H1 (cell line): ENCODE measurements around the gene DARS1. TPM values are rescaled to one million over a fixed set of nuclear protein-coding genes. Genes with fewer than 3 reads are reported as not detected.

Experiments
- CTCF ChIA-PET: fragments of 300-600 bp; sonication (Branson Sonifier 250); formaldehyde crosslinking; loops from one replicate; lab custom pipeline; 2021; ENCODE audit not compliant: partially characterized antibody; lab: Charles Lee
- POLR2A ChIA-PET: fragments of 300-600 bp; sonication (Branson Sonifier 250); formaldehyde crosslinking; loops from one replicate; lab custom pipeline; 2021; ENCODE audit warnings: inconsistent platforms; ENCODE audit not compliant: partially characterized antibody; lab: Charles Lee
- DNase-seq, 2 experiments: peaks; one replicate each; pipeline versions ENCODE4 v3.0.0 to v3.0.0-alpha.2; 2010 to 2022; ENCODE audit warnings: low spot score in 2 of 2, low read depth in 1 of 2, mixed read lengths in 1 of 2
- FAIRE-seq: peaks from 2 replicates; lab custom pipeline; 2011; peaks lifted over from hg19 to GRCh38; lab: Jason Lieb, UNC
- H2AFZ ChIP-seq: 2 replicates; pipeline ENCODE4 v1.8.1; 2012; ENCODE audit warnings: low read length, inconsistent platforms
- H2AK5ac ChIP-seq: 2 replicates; pipeline ENCODE4 v1.6.1; 2013; ENCODE audit warnings: low read depth, low read length
- H2BK120ac ChIP-seq: replicated peaks from 2 replicates; pipeline ENCODE3; 2013; ENCODE audit warnings: low read depth, low read length, inconsistent platforms
- H2BK12ac ChIP-seq: 2 replicates; pipeline ENCODE4 v1.6.1; 2013; ENCODE audit warnings: low read depth, low read length
- H2BK15ac ChIP-seq: 2 replicates; pipeline ENCODE4 v1.6.1; 2013; ENCODE audit warnings: low read length
- H2BK20ac ChIP-seq: 2 replicates; pipeline ENCODE4 v1.6.1; 2013; ENCODE audit warnings: low read length
- H2BK5ac ChIP-seq: 2 replicates; pipeline ENCODE4 v1.6.1; 2013; ENCODE audit warnings: low read depth, low read length
- H3K14ac ChIP-seq: 2 replicates; pipeline ENCODE4 v1.6.1; 2013; ENCODE audit warnings: inconsistent platforms; ENCODE audit not compliant: insufficient read length
- H3K18ac ChIP-seq: 2 replicates; pipeline ENCODE4 v1.6.1; 2013; ENCODE audit warnings: low read length; ENCODE audit errors: extremely low read depth
- H3K23ac ChIP-seq: 2 replicates; pipeline ENCODE4 v1.6.1; 2013; ENCODE audit warnings: inconsistent platforms; ENCODE audit not compliant: insufficient read length
- H3K23me2 ChIP-seq: 2 replicates; pipeline ENCODE4 v1.6.1; 2013; ENCODE audit warnings: low read depth, low read length
- H3K27ac ChIP-seq: 2 replicates; pipeline ENCODE4 v1.6.1; 2011; ENCODE audit warnings: low read depth, low read length, inconsistent platforms
- H3K27me3 ChIP-seq, 4 experiments: replicated peaks in 1 of 4; 1 replicate in 1 of 4; 2 replicates in 3 of 4; pipeline versions ENCODE4 v1.6.1 to v1.8.1; 2011 to 2013; ENCODE audit warnings: low read length in 3 of 4, mild to moderate bottlenecking in 3 of 4, inconsistent platforms in 2 of 4, mixed read lengths in 2 of 4, moderate library complexity in 1 of 4; ENCODE audit not compliant: control insufficient read depth in 3 of 4, insufficient read depth in 3 of 4; ENCODE audit errors: extremely low read depth in 1 of 4
- H3K36me3 ChIP-seq, 4 experiments: 2 replicates each; pipeline versions ENCODE4 v1.6.1 to v1.8.1; 2011 to 2013; ENCODE audit warnings: mild to moderate bottlenecking in 4 of 4, low read length in 3 of 4, moderate library complexity in 2 of 4, control low read depth in 1 of 4, inconsistent platforms in 1 of 4; ENCODE audit not compliant: insufficient read depth in 4 of 4, control insufficient read depth in 2 of 4
- H3K4ac ChIP-seq: replicated peaks from 2 replicates; pipeline ENCODE3; 2013; ENCODE audit warnings: low read length, low read depth, mixed read lengths, inconsistent platforms; ENCODE audit not compliant: insufficient read length
- H3K4me1 ChIP-seq, 4 experiments: replicated peaks in 1 of 4; 1 replicate in 1 of 4; 2 replicates in 3 of 4; pipeline versions ENCODE4 v1.6.1 to v1.8.1; 2011 to 2013; ENCODE audit warnings: low read length in 3 of 4, inconsistent platforms in 2 of 4, mixed read lengths in 1 of 4; ENCODE audit not compliant: insufficient read depth in 4 of 4, control insufficient read depth in 3 of 4
- H3K4me2 ChIP-seq, 2 experiments: 2 replicates each; pipeline versions ENCODE4 v1.6.1 to v1.8.1; 2011 to 2013; ENCODE audit warnings: low read depth in 2 of 2, low read length in 2 of 2, control low read depth in 1 of 2, inconsistent platforms in 1 of 2, mild to moderate bottlenecking in 1 of 2; ENCODE audit not compliant: insufficient read depth in 1 of 2
- H3K4me3 ChIP-seq, 4 experiments: fragments of 200-600, 300-600 bp in 1 of 4; sonication (generic), shearing (Covaris generic), sonication (Bioruptor Twin) in 1 of 4; 2 replicates each; pipeline versions ENCODE4 v1.5.1 to v1.8.1; 2011 to 2016; ENCODE audit warnings: low read length in 4 of 4, low read depth in 3 of 4, control low read depth in 2 of 4, inconsistent platforms in 2 of 4, mild to moderate bottlenecking in 2 of 4, mixed read lengths in 1 of 4, moderate library complexity in 1 of 4; ENCODE audit not compliant: insufficient read depth in 2 of 4; ENCODE audit errors: extremely low read depth in 1 of 4
- H3K56ac ChIP-seq: replicated peaks from 2 replicates; pipeline ENCODE3; 2013; ENCODE audit warnings: low read depth, mild to moderate bottlenecking, mixed read lengths, low read length, inconsistent platforms; ENCODE audit not compliant: insufficient read length
- H3K79me1 ChIP-seq: 2 replicates; pipeline ENCODE4 v1.6.1; 2013; ENCODE audit warnings: low read depth, low read length, control low read depth
- H3K79me2 ChIP-seq, 2 experiments: 2 replicates each; pipeline versions ENCODE4 v1.6.1 to v1.8.1; 2012 to 2013; ENCODE audit warnings: low read length in 2 of 2, mild to moderate bottlenecking in 2 of 2, inconsistent platforms in 1 of 2; ENCODE audit not compliant: insufficient read depth in 2 of 2, control insufficient read depth in 1 of 2
- H3K9ac ChIP-seq, 4 experiments: replicated peaks in 1 of 4; 1 replicate in 1 of 4; 2 replicates in 3 of 4; pipeline versions ENCODE4 v1.6.1 to v1.8.1; 2011 to 2013; ENCODE audit warnings: low read depth in 3 of 4, low read length in 3 of 4, control low read depth in 2 of 4, mild to moderate bottlenecking in 2 of 4, moderate library complexity in 2 of 4, inconsistent platforms in 1 of 4; ENCODE audit errors: extremely low read depth in 1 of 4
- H3K9me3 ChIP-seq, 2 experiments: 2 replicates each; pipeline versions ENCODE4 v1.6.1 to v1.8.1; 2012 to 2013; ENCODE audit warnings: mild to moderate bottlenecking in 2 of 2, moderate library complexity in 2 of 2, control low read depth in 1 of 2, inconsistent platforms in 1 of 2, low read depth in 1 of 2, low read length in 1 of 2, mixed read lengths in 1 of 2; ENCODE audit not compliant: insufficient read depth in 2 of 2
- H4K20me1 ChIP-seq, 2 experiments: replicated peaks in 1 of 2; 2 replicates each; pipeline versions ENCODE3 to v1.8.1; 2011 to 2013; ENCODE audit warnings: inconsistent platforms in 2 of 2, low read length in 2 of 2, mild to moderate bottlenecking in 1 of 2; ENCODE audit not compliant: insufficient read depth in 2 of 2, control insufficient read depth in 1 of 2
- H4K5ac ChIP-seq: 2 replicates; pipeline ENCODE4 v1.6.1; 2013; ENCODE audit warnings: low read length, low read depth, mixed read lengths, inconsistent platforms; ENCODE audit not compliant: insufficient read length
- H4K8ac ChIP-seq: 2 replicates; pipeline ENCODE4 v1.8.0; 2013; ENCODE audit warnings: mild to moderate bottlenecking, moderate library complexity, low read length, inconsistent platforms; ENCODE audit not compliant: insufficient read depth; ENCODE audit errors: extremely low read depth
- H4K91ac ChIP-seq: replicated peaks from 2 replicates; pipeline ENCODE3; 2013; ENCODE audit warnings: low read length, mixed read lengths, inconsistent platforms; ENCODE audit not compliant: insufficient read length
- SRF ChIP-seq: IDR thresholded peaks from 2 replicates; pipeline ENCODE4 v1.6.1; 2011; ENCODE audit warnings: mild to moderate bottlenecking, low read depth, low read length, moderate library complexity
- TBP ChIP-seq: IDR thresholded peaks from 2 replicates; pipeline ENCODE4 v1.6.1; 2011; ENCODE audit warnings: low read depth, low read length, improper control_type of control experiment
- TCF12 ChIP-seq: IDR thresholded peaks from 2 replicates; pipeline ENCODE4 v1.6.1; 2011; ENCODE audit warnings: low read depth, mild to moderate bottlenecking, low read length
- WGBS, 2 experiments: shearing (Covaris generic) in 1 of 2; methylation state at CpG; one replicate each; pipeline versions ENCODE4 v1.1.6 to v1.1.7; 2013 to 2015; ENCODE audit warnings: low lambda C conversion rate in 2 of 2, mixed read lengths in 2 of 2, inconsistent platforms in 1 of 2, low coverage in 1 of 2, missing lambda C conversion rate in 1 of 2; ENCODE audit not compliant: insufficient replicate concordance in 2 of 2, insufficient coverage in 1 of 2, insufficient read length in 1 of 2; ENCODE audit errors: extremely low coverage in 1 of 2, missing lambda C conversion rate in 1 of 2; 5-methylcytosine and 5-hydroxymethylcytosine counted together
- polyA plus RNA-seq, 7 experiments: library from polyadenylated mRNA; depleted of rRNA in 3 of 7; stranded (reverse) in 5 of 7; unstranded in 2 of 7; fragments of >200 nt in 5 of 7; fragments of 200-250 nt in 2 of 7; gene quantifications; 1 replicate in 5 of 7; 2 replicates in 1 of 7; 4 replicates in 1 of 7; pipeline versions ENCODE4 v1.2.1 to v1.2.3, GENCODE V29; 2011 to 2013; ENCODE audit warnings: missing spikeins in 2 of 7, mixed read lengths in 2 of 7
- total RNA-seq: library from RNA; stranded (reverse); fragmentation: NEBNext Ultra II Directional; extraction: Animal tissue kit (Norgen Biotek cat#: 25700); gene quantifications from 2 replicates; pipeline ENCODE4 v1.2.1, GENCODE V29; 2021

Gene DARS1
- total and polyA plus RNA-seq, 2 of the 8 experiments (the other 6 are each of a cell fraction or from before 2014, with no cell fraction given): 61.7 to 85.9 TPM

GRCh38 chr2:135863233-135863632 is 122.2 kb downstream of the DARS1 start:
- Histone ChIP-seq H2BK12ac (no peak overlapping the region), H3K56ac (no peak overlapping the region), H3K4ac (no peak overlapping the region), H3K27ac (no peak overlapping the region), H3K9me3 (no peaks in the 10 kb centered on the region), H3K4me3 (no peak overlapping the region), H2BK5ac (no peak overlapping the region), H3K9ac (no peak overlapping the region), H3K79me1 (no peaks in the 10 kb centered on the region), H2BK120ac (no peak overlapping the region), H2AFZ (no peak overlapping the region), H3K18ac (no peak overlapping the region), H3K23me2 (no peaks in the 10 kb centered on the region), H2AK5ac (no peak overlapping the region), H3K4me1 (no peaks in the 10 kb centered on the region), H4K5ac (no peak overlapping the region), H4K20me1 (peaks cover 0 to 4% of the 10 kb centered on the region in 2 experiments), H2BK15ac (no peak overlapping the region), H2BK20ac (no peak overlapping the region), H3K79me2 (no peaks in the 10 kb centered on the region), H3K4me2 (no peak overlapping the region), H3K27me3 (peaks cover 0 to 1% (median 0%) of the 10 kb centered on the region in 4 experiments; a peak in 1 of 7 replicates), H3K36me3 (peaks cover 26 to 87% (median 56%) of the 10 kb centered on the region in 4 experiments), H3K14ac (no peak overlapping the region), H3K23ac (no peak overlapping the region), H4K8ac (no peak overlapping the region), H4K91ac (no peak overlapping the region)
- ChIA-PET POLR2A (interaction anchor here (0.9 to 1.8 kb wide), 5 partner anchors 8 to 22 kb away, joined by 3 to 4 read pairs (median 4); no protein-coding TSS in a partner anchor), CTCF (interaction anchor here (1.2 kb wide), 2 partner anchors 24 to 78 kb away, joined by 3 to 4 read pairs; no protein-coding TSS in a partner anchor)
- no peak for FAIRE-seq
- WGBS, 2 experiments: 95% methylated on average over 6 of the region's 6 CpGs; no CpG with 5 or more reads in 1 of the 2 experiments
- DNase-seq: no peak
- TF ChIP-seq TCF12 (no peak), SRF (no peak), TBP (no peak)
